ENCODE measurements around the gene SORCS2.

Gene SORCS2

DNA sequence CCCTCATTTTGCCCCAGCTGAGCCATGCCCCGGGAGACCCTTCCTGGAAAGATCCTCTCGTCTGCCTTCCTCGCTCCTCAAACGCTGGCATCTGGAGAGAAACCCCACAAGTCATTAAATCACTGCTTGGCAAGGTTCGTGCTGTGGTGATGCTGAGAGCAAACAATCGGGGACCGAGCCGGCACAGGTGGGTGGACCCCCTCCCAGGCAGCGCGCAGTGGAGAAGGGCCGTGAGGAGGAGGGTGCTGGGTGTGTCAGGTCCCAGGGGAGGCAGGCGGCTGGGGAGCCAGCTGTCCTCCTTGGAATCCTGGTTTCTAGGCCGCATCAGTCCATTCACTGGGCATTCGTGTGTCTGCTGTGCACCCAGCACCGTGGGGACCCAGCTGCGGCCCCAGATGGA, 307.3 kb downstream of the SORCS2 start:
- DNase-seq = no peak

DNA sequence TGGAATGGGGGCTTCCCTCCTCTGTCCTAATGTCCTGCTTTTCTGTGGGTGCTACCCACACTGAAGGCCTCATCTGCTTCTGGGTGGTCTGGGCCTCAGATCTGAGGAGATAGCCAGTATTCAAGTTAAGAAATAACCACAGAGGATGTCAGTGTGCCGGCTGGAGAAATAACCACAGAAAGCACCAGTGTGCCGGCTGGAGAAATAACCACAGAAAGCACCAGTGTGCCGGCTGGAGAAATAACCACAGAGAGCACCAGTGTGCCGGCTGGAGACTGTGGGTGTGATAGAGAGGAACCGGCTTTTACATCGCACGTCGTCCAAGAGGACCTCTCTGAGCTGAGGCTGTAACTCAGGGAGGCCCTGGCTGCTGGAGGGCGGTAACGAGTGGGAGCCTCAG, 308.1 kb downstream of the SORCS2 start:
- no peak for DNase-seq

DNA sequence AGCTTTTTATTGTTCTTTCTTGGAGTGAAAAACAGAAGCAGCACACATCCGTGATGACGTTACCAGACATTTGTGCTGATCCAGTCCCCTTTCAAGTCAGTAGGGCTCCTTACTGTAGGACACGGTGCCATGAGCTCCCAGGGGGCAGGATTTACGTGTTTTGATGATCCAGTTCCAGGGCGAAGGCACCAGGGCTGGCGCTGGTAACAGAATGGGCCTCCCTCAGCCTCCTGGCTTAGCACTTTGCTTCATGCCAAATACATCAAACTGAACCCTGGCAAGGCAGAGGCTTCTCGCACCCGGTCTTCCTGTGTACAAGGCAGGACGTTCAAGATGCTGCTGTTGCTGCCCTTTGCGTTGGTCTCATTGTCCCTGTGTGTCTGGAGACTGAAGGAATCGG, 309.0 kb downstream of the SORCS2 start:
- no peak for DNase-seq

- no peak for DNase-seq
Observed at GRCh38 chr4:7501873-7502272, 309.5 kb downstream of the SORCS2 start.

- no peak for DNase-seq
Observed at GRCh38 chr4:7503559-7504249, 311.4 kb downstream of the SORCS2 start.

GRCh38 chr4:7505116-7505900, 313.0 kb downstream of the SORCS2 start:
- no peak for DNase-seq

DNA sequence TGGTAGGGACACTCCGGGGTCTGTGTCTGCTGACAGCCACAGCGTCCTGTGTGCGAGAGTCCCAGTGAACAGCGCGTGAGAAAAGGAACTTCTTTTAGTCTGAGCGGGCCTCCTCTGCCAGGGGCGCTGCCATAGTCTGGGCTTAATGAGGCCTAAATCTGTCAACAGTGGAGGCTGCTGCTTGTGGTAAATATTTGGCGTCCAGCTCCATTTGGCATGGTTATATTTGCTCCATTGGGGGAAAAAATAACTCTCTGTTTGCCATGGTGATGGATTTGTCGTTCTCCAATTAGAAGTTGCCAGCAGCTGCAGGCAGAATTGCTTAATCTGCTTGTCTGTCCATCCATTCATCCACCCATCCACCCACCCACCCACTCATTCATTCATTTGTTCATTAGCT, 313.8 kb downstream of the SORCS2 start:
- DNase-seq = no peak

- DNase-seq = no peak
Observed at GRCh38 chr4:7506572-7506971, 314.2 kb downstream of the SORCS2 start.

DNA sequence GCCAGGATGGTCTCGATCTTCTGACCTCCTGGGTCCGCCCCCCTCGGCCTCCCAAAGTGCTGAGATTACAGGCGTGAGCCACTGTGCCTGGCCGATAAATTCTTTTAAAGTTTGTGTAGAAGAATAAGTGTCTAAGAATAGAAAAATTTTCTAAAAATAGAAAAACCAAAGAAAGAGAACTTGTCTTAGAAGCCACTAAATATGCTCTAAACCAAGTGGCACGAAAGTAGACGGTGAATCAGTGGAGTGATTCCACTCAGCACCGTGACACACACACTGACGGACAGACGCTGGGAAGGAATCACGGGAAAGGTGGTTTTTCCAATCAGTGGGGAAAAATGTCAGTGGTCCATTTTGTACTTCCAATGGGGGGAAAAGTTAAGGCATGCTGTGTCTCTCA, 315.0 kb downstream of the SORCS2 start:
- DNase-seq = peak; percentile 17

DNA sequence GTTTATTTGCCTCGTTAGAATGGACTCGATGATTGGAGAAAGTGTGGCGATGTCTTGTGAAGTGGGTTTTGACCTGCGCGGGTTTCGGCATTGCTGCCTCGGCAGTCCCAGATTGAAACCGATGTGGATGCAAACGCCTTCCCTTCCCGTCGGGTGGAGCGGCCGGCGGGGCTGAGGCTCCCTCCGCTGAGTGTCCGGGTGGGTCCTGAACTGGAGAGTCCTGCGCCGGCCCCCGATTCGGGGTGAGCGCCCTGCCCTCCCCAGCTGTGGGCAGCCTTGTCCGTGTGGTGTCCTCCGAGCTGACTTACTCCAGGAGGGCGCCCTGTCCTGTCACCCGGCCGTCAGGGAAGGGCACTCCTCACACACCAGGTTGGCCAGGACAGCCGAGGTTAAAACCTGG, 317.7 kb downstream of the SORCS2 start:
- DNase-seq = no peak

- no peak for DNase-seq
Observed at GRCh38 chr4:7510538-7510937, 318.2 kb downstream of the SORCS2 start.

- peak; percentile 13 for DNase-seq
Observed at GRCh38 chr4:7511525-7511924, 319.2 kb downstream of the SORCS2 start.

DNA sequence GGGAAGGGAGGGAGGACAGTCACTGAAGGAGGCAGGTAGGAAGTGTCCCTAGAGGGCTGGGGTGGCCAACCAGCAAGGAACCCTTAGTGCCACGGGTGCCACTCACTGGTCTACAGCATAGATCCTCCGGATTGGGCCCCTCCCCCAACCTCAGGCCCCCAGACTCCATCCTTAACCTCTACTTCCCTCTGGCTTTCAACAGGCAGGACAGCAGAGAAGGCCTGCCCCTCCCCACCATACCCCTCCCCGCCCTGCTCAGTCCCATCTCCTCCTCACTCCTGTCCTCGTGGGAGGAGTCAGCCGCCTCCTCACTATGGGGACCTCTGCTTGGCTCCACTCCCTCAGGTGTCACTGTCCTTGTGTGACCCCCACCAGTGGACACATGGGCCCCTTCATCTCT, 320.1 kb downstream of the SORCS2 start:
- DNase-seq = no peak

- DNase-seq = no peak
Observed at GRCh38 chr4:7512946-7513345, 320.6 kb downstream of the SORCS2 start.

GRCh38 chr4:7513671-7514070, 321.3 kb downstream of the SORCS2 start:
- DNase-seq = peak; percentile 65

- no peak for DNase-seq
Observed at GRCh38 chr4:7514281-7514680, 321.9 kb downstream of the SORCS2 start.

- DNase-seq = no peak
Observed at GRCh38 chr4:7514789-7515188, 322.5 kb downstream of the SORCS2 start.

DNA sequence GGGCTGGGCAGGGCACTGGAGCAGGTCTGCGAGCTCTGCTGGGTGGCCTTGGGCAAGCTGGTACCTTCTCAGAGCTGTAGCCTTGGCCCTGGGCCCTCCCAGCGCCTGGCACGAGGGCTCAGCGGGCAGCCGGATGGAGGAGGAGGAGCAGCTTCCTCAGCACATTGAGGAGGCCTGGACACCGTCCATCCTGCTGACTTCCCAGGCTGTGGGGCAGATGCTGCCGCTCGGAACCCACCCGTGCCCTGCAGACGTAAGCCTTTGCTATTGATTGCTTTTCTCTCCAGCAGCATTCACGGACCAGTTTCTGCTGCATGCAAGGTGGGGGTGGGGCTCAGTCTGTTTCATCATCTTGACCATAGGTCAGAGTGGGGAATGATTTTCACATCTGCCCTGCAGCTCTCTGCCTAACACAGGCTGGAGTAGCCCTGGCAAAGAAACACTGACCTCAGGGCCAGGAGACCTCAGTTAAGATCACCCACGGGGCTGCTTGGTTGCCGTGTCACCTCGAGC, 323.1 kb downstream of the SORCS2 start:
- DNase-seq = no peak

DNA sequence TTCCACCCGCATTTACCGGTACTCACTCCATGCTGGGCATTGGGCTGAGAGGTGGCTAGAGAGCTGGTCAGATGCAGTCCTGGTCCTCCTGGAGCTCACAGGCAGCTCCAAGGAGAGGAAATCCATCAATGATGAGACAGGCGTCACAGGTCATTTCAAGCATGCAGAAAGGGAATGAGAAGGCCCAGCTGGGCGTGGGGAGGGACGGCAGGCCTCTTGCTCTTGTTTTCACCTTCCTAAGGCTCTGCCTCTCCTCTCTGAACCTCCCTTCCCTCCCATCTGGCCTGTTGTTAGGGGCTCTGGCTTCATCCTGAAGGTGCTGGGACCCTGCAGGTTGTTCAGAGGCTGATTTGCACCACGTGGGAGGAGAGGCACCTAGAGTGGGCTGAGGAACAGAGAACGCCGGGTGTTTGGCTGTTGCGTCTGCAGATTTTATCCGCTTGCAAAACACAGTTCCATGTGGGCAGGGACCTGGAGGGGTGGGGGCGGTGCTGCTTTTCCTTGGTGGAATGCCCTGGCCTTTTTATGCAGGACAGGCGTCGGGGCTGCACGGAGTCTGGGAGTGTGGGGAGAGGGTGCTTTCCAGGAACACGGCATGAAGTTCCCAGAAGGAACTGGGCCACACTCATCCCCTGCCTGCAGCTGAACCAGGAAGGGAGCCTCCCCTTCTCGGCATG, 323.9 kb downstream of the SORCS2 start:
- DNase-seq = no peak

GRCh38 chr4:7516773-7517144, 324.4 kb downstream of the SORCS2 start:
- DNase-seq = no peak

GRCh38 chr4:7518871-7519637, 326.7 kb downstream of the SORCS2 start:
- DNase-seq = no peak

DNA sequence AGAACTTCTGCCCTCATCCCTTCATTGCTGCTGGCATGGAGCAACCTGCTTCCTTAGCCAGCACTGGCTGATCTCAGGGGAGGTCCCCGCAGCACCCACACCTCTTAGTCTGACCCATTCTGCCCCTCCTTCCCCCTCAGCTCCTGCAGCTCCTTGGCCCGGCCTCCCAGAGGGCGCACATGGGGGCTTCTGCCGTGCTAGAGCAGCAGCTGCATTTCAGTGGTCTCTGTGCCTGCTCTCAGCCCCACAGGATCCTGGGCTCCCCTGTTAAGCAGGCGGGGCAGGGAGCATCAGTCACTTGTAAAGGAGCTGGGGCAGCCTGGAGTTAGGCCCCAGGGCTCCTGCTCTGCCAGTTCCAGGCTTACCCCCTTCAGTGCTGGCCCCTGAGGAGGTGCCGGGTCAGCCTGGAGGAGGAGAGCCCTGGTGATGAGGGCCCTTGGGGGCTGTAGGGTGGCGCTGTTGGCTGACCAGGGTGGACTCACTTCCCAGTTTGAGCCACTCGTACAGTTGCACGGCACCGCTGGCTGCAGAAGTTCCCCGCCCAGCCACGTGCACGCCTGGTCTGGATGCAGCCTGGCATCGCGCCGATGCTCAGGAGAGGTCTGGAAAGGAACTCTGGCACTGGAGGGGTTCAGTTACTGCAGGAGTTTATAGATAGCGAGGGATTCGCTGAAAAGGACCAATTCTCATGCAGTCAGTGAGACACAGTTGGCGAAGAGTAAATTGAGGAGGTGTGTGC, 327.5 kb downstream of the SORCS2 start:
- no peak for DNase-seq

Measured in fibroblast of upper back skin (primary cell).